ENCODE data around the gene ACTR3C.
"Not testable (repeated sequence)": the region's sequence is repeated elsewhere in the genome, so short reads cannot be mapped to it uniquely, and the experiment has no call there.

ACTR3C gene

GRCh38 chr7:150219941-150220658 is 103.2 kb downstream of the ACTR3C start:
- DNase-seq (ENCODE audit: low read depth in 1 of 2, low spot score in 1 of 2): not testable (repeated sequence)

GRCh38 chr7:150206848-150207247 is 116.5 kb downstream of the ACTR3C start:
- not testable (repeated sequence) for DNase-seq (ENCODE audit: low read depth in 1 of 2, low spot score in 1 of 2)

- not testable (repeated sequence) for DNase-seq (ENCODE audit: low read depth in 1 of 2, low spot score in 1 of 2)
Observed at GRCh38 chr7:150205866-150206265, 117.5 kb downstream of the ACTR3C start.

- not testable (repeated sequence) for DNase-seq (ENCODE audit: low read depth in 1 of 2, low spot score in 1 of 2)
Observed at GRCh38 chr7:150204577-150204976, 118.8 kb downstream of the ACTR3C start.

GRCh38 chr7:150202894-150203293 is 120.5 kb downstream of the ACTR3C start:
- not testable (repeated sequence) for DNase-seq (ENCODE audit: low read depth in 1 of 2, low spot score in 1 of 2)

All from activated T-helper 1 cell treated with anti-CD3 and anti-CD28 coated beads, Interleukin-2, amount 50 U/mL, for 16 hours (primary cell).